Right lobe of liver (tissue), 6 donors: ENCODE measurements around the gene RMRP. TPM values are rescaled to one million over a fixed set of nuclear protein-coding genes. Genes with fewer than 3 reads are reported as not detected.

Experiments used
- ATAC-seq, 4 donors: fragments of 200-7000 bp; cut with Tn5 transposase; one replicate each; pipeline ENCODE4 v1.9.1; 2020; ENCODE audit warnings: mild to moderate bottlenecking in 4 of 4, moderate library complexity in 4 of 4
- DNase-seq, 3 donors: peaks; one replicate each; pipeline ENCODE4 v3.0.0-alpha.2; 2020
- H3K27ac ChIP-seq, 3 donors: fragments of 200-600 bp; one replicate each; pipeline ENCODE4 v1.8.0; 2022
- H3K27me3 ChIP-seq, 2 donors: fragments of 200-600 bp; one replicate each; pipeline ENCODE4 v1.8.0; 2022
- H3K36me3 ChIP-seq, 4 donors: fragments of 200-600 bp; sonication (generic) in 1 of 4; one replicate each; pipeline versions ENCODE4 v1.5.1 to v1.8.0; 2017 to 2022; ENCODE audit warnings: control low read depth in 1 of 4
- H3K4me1 ChIP-seq, 4 donors: fragments of 200-600 bp; sonication (generic) in 1 of 4; one replicate each; pipeline versions ENCODE4 v1.5.1 to v1.8.0; 2017 to 2022; ENCODE audit warnings: control low read depth in 1 of 4
- H3K4me3 ChIP-seq, 3 donors: fragments of 200-600 bp; one replicate each; pipeline ENCODE4 v1.8.0; 2022
- H3K9me3 ChIP-seq, 4 donors: fragments of 200-600 bp; sonication (generic) in 1 of 4; one replicate each; pipeline versions ENCODE4 v1.5.1 to v1.8.0; 2017 to 2022; ENCODE audit warnings: control low read depth in 1 of 4
- CTCF ChIP-seq, 4 donors: fragments of 200-600 bp in 3 of 4; fragments of 450-650 bp in 1 of 4; IDR thresholded peaks; one replicate each; pipeline versions ENCODE4 v1.5.1 to v1.8.0; 2016 to 2022; ENCODE audit warnings: antibody characterized with exemption in 4 of 4, mild to moderate bottlenecking in 2 of 4
- POLR2A ChIP-seq: fragments of 450-650 bp; IDR thresholded peaks from one replicate; pipeline ENCODE4 v1.6.1; 2017; ENCODE audit warnings: antibody characterized with exemption, mild to moderate bottlenecking
- WGBS: methylation state at CpG from one replicate; pipeline ENCODE4 v1.1.6; 2018; ENCODE audit warnings: low coverage, low lambda C conversion rate; ENCODE audit not compliant: insufficient coverage; ENCODE audit errors: missing lambda C conversion rate; 5-methylcytosine and 5-hydroxymethylcytosine counted together
- intact Hi-C, 2 donors: fragments of 100-400 bp; cut with DNase I; formaldehyde crosslinking; loops; one replicate each; pipeline versions ENCODE4 v1.11.2 to v1.14.1; 2022
- total RNA-seq, 6 experiments: library from RNA; depleted of rRNA in 2 of 6; stranded (reverse); fragments of >200 nt in 2 of 6; fragmentation: NEBNext Ultra II Directional in 3 of 6; extraction: Animal tissue kit (Norgen Biotek cat#: 25700) in 3 of 6; gene quantifications; one replicate each; pipeline versions ENCODE4 v1.1.0 to v1.2.4, GENCODE V29; 2016 to 2023
- donor health status: DM: no; HTN: yes; CAD: no.
- donor health status: DM: no; HTN: no; CAD: no.
- donor health status: DM: no; HTN: no; CAD: no.
- donor health status: DM: no; HTN: yes; CAD: no.
- donor health status: DM: no; HTN: yes; CAD: no.

Gene RMRP
- total RNA-seq, 6 experiments from 2014 or later: 1,534 to 17,791 (median 6,650) TPM

- 94% methylated on average over 11 of the region's 26 CpGs for WGBS
- no peaks in the 10 kb centered on the region for H3K9me3 ChIP-seq
- ATAC-seq (peak in 1 of 4 donors; percentile 12), DNase-seq (no peak)
- H3K27ac ChIP-seq: no peak overlapping the region
- no peak for TF ChIP-seq CTCF (IDR thresholded peaks at IDR 0.05)
- no peak for TF ChIP-seq POLR2A
- intact Hi-C loops: no loop called here
- H3K36me3 ChIP-seq: peaks cover 60 to 100% (median 82%) of the 10 kb centered on the region in 4 donors
- no peaks in the 10 kb centered on the region for H3K4me1 ChIP-seq
- H3K4me3 ChIP-seq: no peak overlapping the region
- H3K27me3 ChIP-seq: no peaks in the 10 kb centered on the region
Measured at GRCh38 chr9:35703906-35704672, 46.3 kb upstream of the RMRP start.

- ATAC-seq (no peak), DNase-seq (no peak)
- Histone ChIP-seq H3K4me1 (no peaks in the 10 kb centered on the region), H3K9me3 (no peaks in the 10 kb centered on the region), H3K36me3 (peaks cover 63 to 100% (median 81%) of the 10 kb centered on the region in 4 donors), H3K4me3 (no peak overlapping the region), H3K27me3 (no peaks in the 10 kb centered on the region), H3K27ac (no peak overlapping the region)
- intact Hi-C loops: no loop called here
- over 99% methylated on average over 7 of the region's 7 CpGs for WGBS
- no peak for TF ChIP-seq CTCF (IDR thresholded peaks at IDR 0.05)
- TF ChIP-seq POLR2A: no peak
Measured at GRCh38 chr9:35702696-35703095, 44.9 kb upstream of the RMRP start.

- no peaks in the 10 kb centered on the region for H3K4me1 ChIP-seq
- no peak overlapping the region for H3K4me3 ChIP-seq
- ATAC-seq (no peak), DNase-seq (no peak)
- no peak overlapping the region for H3K27ac ChIP-seq
- no peaks in the 10 kb centered on the region for H3K27me3 ChIP-seq
- peaks cover 58 to 97% (median 68%) of the 10 kb centered on the region in 4 donors for H3K36me3 ChIP-seq
- TF ChIP-seq POLR2A (no peak), CTCF (IDR thresholded peaks at IDR 0.05) (no peak)
- intact Hi-C loops: no loop called here
- H3K9me3 ChIP-seq: no peaks in the 10 kb centered on the region
Measured at GRCh38 chr9:35700942-35701341, 43.1 kb upstream of the RMRP start.

- no peaks in the 10 kb centered on the region for H3K9me3 ChIP-seq
- TF ChIP-seq POLR2A (no peak), CTCF (IDR thresholded peaks at IDR 0.05) (no peak)
- no peaks in the 10 kb centered on the region for H3K27me3 ChIP-seq
- no peak overlapping the region for H3K4me3 ChIP-seq
- ATAC-seq (no peak), DNase-seq (no peak)
- peaks cover 51 to 92% (median 63%) of the 10 kb centered on the region in 4 donors for H3K36me3 ChIP-seq
- H3K27ac ChIP-seq: no peak overlapping the region
- intact Hi-C loops: no loop called here
- no peaks in the 10 kb centered on the region for H3K4me1 ChIP-seq
- WGBS: 88% methylated on average over 9 of the region's 11 CpGs
Measured at GRCh38 chr9:35700031-35700430, 42.2 kb upstream of the RMRP start.
